ENCODE measurements around the gene CASP2.

DNA sequence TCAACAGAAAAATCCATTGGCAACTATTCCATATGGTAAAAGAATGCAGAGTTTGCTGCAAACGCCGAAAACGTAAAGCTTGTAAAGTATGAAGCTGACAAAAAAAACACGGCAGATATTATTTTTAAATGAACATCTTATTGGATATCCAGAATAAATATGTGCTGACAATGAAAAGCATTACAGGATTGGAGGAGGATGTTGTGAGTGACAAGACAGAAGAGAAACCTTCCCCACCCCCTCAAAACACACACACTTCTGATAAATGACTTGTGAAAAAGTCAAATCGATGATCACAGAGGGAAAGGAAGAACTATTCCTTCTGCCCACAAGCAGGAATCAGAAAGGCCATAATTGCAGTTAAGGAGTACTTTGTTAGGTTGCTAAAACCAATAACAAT lies 59.8 kb downstream of the CASP2 start:
- TF ChIP-seq EZH2phosphoT487 (IDR thresholded peaks at IDR 0.05; ENCODE audit: insufficient read depth, low read depth) (no peak), EZH2 (IDR thresholded peaks at IDR 0.05; ENCODE audit: insufficient read depth, poor library complexity, severe bottlenecking) (no peak)

Measured in GM23248 (cell line).